Astrocyte (in vitro differentiated cells and primary cell): Measurements from ENCODE around the gene JMJD7. TPM values are rescaled to one million over a fixed set of nuclear protein-coding genes. Genes with fewer than 3 reads are reported as not detected.

ENCODE experiments used
- DNase-seq: peaks from one replicate; pipeline ENCODE4 v3.0.0-alpha.2; 2010; ENCODE audit warnings: low read depth
- FAIRE-seq: peaks from 2 replicates; lab custom pipeline; 2011; peaks lifted over from hg19 to GRCh38; lab: Jason Lieb, UNC
- H2AFZ ChIP-seq: 2 replicates; pipeline ENCODE4 v1.6.0; 2012; ENCODE audit warnings: low read depth, low read length, inconsistent platforms
- H3K27ac ChIP-seq: 2 replicates; pipeline ENCODE4 v1.5.1; 2011; ENCODE audit warnings: low read depth, low read length, inconsistent platforms
- H3K27me3 ChIP-seq: 2 replicates; pipeline ENCODE4 v1.6.0; 2011; ENCODE audit warnings: low read length, inconsistent platforms; ENCODE audit not compliant: insufficient read depth
- H3K36me3 ChIP-seq: 2 replicates; pipeline ENCODE4 v1.5.1; 2011; ENCODE audit warnings: low read length, inconsistent platforms; ENCODE audit not compliant: insufficient read depth
- H3K4me1 ChIP-seq: 2 replicates; pipeline ENCODE4 v1.5.1; 2011; ENCODE audit warnings: low read length, inconsistent platforms; ENCODE audit not compliant: insufficient read depth
- H3K4me2 ChIP-seq: 2 replicates; pipeline ENCODE4 v1.6.0; 2012; ENCODE audit warnings: low read length, inconsistent platforms
- H3K4me3 ChIP-seq: 2 replicates; pipeline ENCODE4 v1.5.1; 2011; ENCODE audit warnings: low read depth, mild to moderate bottlenecking, low read length, inconsistent platforms; ENCODE audit not compliant: insufficient read depth
- H3K79me2 ChIP-seq: 2 replicates; pipeline ENCODE4 v1.6.0; 2012; ENCODE audit warnings: mild to moderate bottlenecking, low read length, inconsistent platforms; ENCODE audit not compliant: insufficient read depth
- H3K9ac ChIP-seq: 2 replicates; pipeline ENCODE4 v1.6.0; 2012; ENCODE audit warnings: mild to moderate bottlenecking, low read length, inconsistent platforms
- H3K9me3 ChIP-seq: 2 replicates; pipeline ENCODE4 v1.5.1; 2012; ENCODE audit warnings: low read depth, mild to moderate bottlenecking, low read length, inconsistent platforms; ENCODE audit not compliant: insufficient read depth
- H4K20me1 ChIP-seq: 2 replicates; pipeline ENCODE4 v1.6.0; 2012; ENCODE audit warnings: low read length, inconsistent platforms; ENCODE audit not compliant: insufficient read depth
- H3K27ac Mint-ChIP-seq: one replicate; pipeline ENCODE4 v1.8.0; 2021; ENCODE audit warnings: mild to moderate bottlenecking, mixed read lengths; ENCODE audit not compliant: unreplicated experiment
- H3K27me3 Mint-ChIP-seq: one replicate; pipeline ENCODE4 v1.8.0; 2021; ENCODE audit warnings: low read depth, mixed read lengths; ENCODE audit not compliant: unreplicated experiment
- H3K36me3 Mint-ChIP-seq: one replicate; pipeline ENCODE4 v1.8.0; 2021; ENCODE audit warnings: low read depth, mixed read lengths; ENCODE audit not compliant: unreplicated experiment
- H3K4me1 Mint-ChIP-seq: one replicate; pipeline ENCODE4 v1.8.0; 2021; ENCODE audit warnings: low read depth, mixed read lengths; ENCODE audit not compliant: unreplicated experiment
- H3K4me3 Mint-ChIP-seq: one replicate; pipeline ENCODE4 v1.8.0; 2021; ENCODE audit warnings: mild to moderate bottlenecking, moderate library complexity, mixed read lengths; ENCODE audit not compliant: unreplicated experiment
- H3K9me3 Mint-ChIP-seq: one replicate; pipeline ENCODE4 v1.8.0; 2021; ENCODE audit warnings: mild to moderate bottlenecking, mixed read lengths; ENCODE audit not compliant: unreplicated experiment
- EZH2 ChIP-seq: IDR thresholded peaks from 2 replicates; pipeline ENCODE4 v1.6.1; 2012; ENCODE audit warnings: mild to moderate bottlenecking, low read length, inconsistent platforms; ENCODE audit not compliant: insufficient read depth
- total RNA-seq: library from RNA; stranded (reverse); gene quantifications from 2 replicates; pipeline ENCODE4 v1.2.1, GENCODE V29; 2021
- TF ChIP-seq, protein P1 (sequence below): IDR thresholded peaks from 2 replicates; pipeline ENCODE4 v1.5.1; 2011; ENCODE audit warnings: low read depth, mild to moderate bottlenecking, inconsistent platforms, low read length, moderate library complexity; ENCODE audit not compliant: insufficient read depth

JMJD7 gene
- total RNA-seq, 1 donor from 2014 or later = 7.6 TPM

DNA sequence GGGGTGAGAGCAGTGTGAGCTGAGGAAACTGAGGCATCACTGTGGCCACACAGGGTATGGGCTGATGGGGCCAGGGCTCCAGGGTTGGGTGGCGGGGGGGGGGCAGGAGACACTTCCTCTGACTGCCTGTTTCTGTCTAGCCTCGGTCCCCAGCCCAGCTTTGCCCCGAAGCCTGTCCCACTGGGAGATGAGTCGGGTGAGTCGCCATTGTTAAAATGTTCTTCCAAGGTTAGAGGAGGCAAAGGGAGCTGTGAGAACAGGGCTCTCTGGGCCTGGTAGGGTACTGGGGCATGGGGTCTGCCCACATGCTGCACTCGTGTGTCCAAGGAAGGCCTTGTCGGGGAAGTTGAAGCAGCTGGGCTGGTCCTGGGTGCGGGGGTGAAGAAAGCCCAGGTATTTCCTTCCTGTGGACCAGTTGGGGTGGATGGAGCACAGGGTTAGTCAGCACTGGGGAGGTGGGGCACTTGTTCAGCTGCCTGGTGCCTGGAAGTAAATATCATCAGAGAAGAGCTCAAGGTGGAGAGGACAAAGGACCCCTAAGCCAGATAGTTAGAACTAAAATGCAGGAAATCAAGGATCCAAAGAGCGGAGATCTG is 8.3 kb upstream of the JMJD7 start:
- Histone ChIP-seq H3K36me3 (peaks cover 28% of the 10 kb centered on the region), H3K4me1 (no peaks in the 10 kb centered on the region), H3K79me2 (no peaks in the 10 kb centered on the region), H3K4me2 (no peak overlapping the region), H3K9ac (no peak overlapping the region), H3K9me3 (no peaks in the 10 kb centered on the region), H3K27me3 (no peaks in the 10 kb centered on the region), H2AFZ (no peak overlapping the region), H3K27ac (no peak overlapping the region), H3K4me3 (no peak overlapping the region), H4K20me1 (peaks cover under 1% of the 10 kb centered on the region)
- DNase-seq (no peak), FAIRE-seq (no peak)
- no peaks in the 10 kb centered on the region for H3K9me3 Mint-ChIP-seq
- no peak for TF ChIP-seq EZH2
- TF ChIP-seq, protein P1, sequence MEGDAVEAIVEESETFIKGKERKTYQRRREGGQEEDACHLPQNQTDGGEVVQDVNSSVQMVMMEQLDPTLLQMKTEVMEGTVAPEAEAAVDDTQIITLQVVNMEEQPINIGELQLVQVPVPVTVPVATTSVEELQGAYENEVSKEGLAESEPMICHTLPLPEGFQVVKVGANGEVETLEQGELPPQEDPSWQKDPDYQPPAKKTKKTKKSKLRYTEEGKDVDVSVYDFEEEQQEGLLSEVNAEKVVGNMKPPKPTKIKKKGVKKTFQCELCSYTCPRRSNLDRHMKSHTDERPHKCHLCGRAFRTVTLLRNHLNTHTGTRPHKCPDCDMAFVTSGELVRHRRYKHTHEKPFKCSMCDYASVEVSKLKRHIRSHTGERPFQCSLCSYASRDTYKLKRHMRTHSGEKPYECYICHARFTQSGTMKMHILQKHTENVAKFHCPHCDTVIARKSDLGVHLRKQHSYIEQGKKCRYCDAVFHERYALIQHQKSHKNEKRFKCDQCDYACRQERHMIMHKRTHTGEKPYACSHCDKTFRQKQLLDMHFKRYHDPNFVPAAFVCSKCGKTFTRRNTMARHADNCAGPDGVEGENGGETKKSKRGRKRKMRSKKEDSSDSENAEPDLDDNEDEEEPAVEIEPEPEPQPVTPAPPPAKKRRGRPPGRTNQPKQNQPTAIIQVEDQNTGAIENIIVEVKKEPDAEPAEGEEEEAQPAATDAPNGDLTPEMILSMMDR = no peak
- no peaks in the 10 kb centered on the region for H3K27me3 Mint-ChIP-seq
- H3K27ac Mint-ChIP-seq = no peak overlapping the region
- no peak overlapping the region for H3K4me3 Mint-ChIP-seq
- H3K4me1 Mint-ChIP-seq = peaks cover 3% of the 10 kb centered on the region
- H3K36me3 Mint-ChIP-seq = peaks cover 36% of the 10 kb centered on the region

DNA sequence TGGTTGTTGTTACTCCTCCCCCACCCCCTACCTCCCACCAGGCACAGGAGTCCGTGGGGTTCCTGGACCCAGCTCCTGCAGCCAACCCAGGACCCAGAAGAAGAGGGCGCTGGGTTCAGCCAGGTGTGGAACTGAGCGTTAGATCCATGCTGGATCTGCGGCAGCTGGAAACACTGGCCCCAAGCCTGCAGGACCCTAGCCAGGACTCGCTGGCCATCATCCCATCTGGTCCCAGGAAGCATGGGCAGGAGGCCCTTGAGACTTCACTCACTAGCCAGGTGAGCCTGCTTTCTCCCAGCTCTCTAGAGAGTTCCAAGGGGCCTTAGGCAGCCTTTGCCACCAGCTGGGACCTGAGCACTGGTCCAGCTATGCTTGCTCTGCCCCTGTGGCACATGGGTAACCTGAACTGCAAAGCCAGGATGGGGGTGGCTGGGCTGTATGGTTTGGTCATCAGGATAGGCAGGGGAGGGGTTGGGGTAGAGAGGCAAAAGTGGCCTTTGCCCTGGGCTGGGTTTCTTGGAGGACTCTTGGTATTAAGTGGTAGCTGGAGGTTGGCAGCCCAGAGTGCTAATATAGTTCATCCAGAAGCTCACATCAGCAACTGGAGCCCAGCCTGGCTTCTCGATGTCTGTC is 7.0 kb upstream of the JMJD7 start:
- H4K20me1 ChIP-seq = no peaks in the 10 kb centered on the region
- no peaks in the 10 kb centered on the region for H3K79me2 ChIP-seq
- no peak for DNase-seq
- peaks cover 33% of the 10 kb centered on the region for H3K36me3 Mint-ChIP-seq
- H3K4me1 ChIP-seq = no peaks in the 10 kb centered on the region
- no peak overlapping the region for H3K4me3 Mint-ChIP-seq
- TF ChIP-seq, protein P1 = no peak
- TF ChIP-seq EZH2 = no peak
- H3K9me3 ChIP-seq = no peaks in the 10 kb centered on the region
- no peak overlapping the region for H3K9ac ChIP-seq
- no peak overlapping the region for H3K4me2 ChIP-seq
- no peaks in the 10 kb centered on the region for H3K27me3 ChIP-seq
- peaks cover 27% of the 10 kb centered on the region for H3K36me3 ChIP-seq
- H3K27me3 Mint-ChIP-seq = no peaks in the 10 kb centered on the region
- H3K27ac ChIP-seq = no peak overlapping the region
- no peak overlapping the region for H3K27ac Mint-ChIP-seq
- H3K4me3 ChIP-seq = no peak overlapping the region
- no peaks in the 10 kb centered on the region for H3K9me3 Mint-ChIP-seq
- no peak overlapping the region for H2AFZ ChIP-seq
- FAIRE-seq = no peak
- peaks cover 3% of the 10 kb centered on the region for H3K4me1 Mint-ChIP-seq

DNA sequence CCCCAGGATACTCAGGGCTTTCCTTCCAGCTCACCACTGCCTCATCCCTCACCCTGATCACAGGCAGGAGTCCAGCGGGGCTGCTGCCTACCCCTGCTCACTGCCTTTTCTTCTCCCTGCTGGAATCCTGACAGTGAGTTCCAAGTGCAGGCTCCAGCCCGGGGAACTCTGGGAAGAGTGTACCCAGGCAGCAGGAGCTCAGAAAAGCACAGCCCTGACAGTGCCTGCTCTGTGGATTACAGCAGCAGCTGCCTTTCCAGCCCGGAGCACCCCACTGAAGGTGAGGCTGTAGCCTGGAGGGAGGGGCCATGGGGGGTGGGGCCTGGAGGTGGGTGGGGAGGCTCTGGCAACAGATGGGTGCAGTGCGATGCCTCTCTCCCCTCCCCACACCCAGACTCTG is 6.1 kb upstream of the JMJD7 start:
- Histone ChIP-seq H3K4me2 (no peak overlapping the region), H3K27ac (no peak overlapping the region), H3K36me3 (peaks cover 21% of the 10 kb centered on the region), H3K4me1 (no peaks in the 10 kb centered on the region), H4K20me1 (no peaks in the 10 kb centered on the region), H2AFZ (no peak overlapping the region), H3K27me3 (no peaks in the 10 kb centered on the region), H3K79me2 (no peaks in the 10 kb centered on the region), H3K4me3 (no peak overlapping the region), H3K9me3 (no peaks in the 10 kb centered on the region), H3K9ac (no peak overlapping the region)
- H3K36me3 Mint-ChIP-seq = peaks cover 31% of the 10 kb centered on the region
- DNase-seq (no peak), FAIRE-seq (no peak)
- no peaks in the 10 kb centered on the region for H3K27me3 Mint-ChIP-seq
- H3K9me3 Mint-ChIP-seq = no peaks in the 10 kb centered on the region
- H3K4me3 Mint-ChIP-seq = no peak overlapping the region
- no peak overlapping the region for H3K27ac Mint-ChIP-seq
- peaks cover 3% of the 10 kb centered on the region for H3K4me1 Mint-ChIP-seq
- TF ChIP-seq, protein P1 = no peak
- no peak for TF ChIP-seq EZH2
